Colonic mucosa (tissue), 4 donors: Measurements from ENCODE around the gene C1orf116. TPM values are rescaled to one million over a fixed set of nuclear protein-coding genes. Genes with fewer than 3 reads are reported as not detected.

Experiments used
- DNase-seq: peaks from one replicate; pipeline ENCODE4 v3.0.0-alpha.2; 2020
- H3K27ac ChIP-seq: fragments of 200-600 bp; one replicate; pipeline ENCODE4 v1.8.0; 2021
- H3K27me3 ChIP-seq: fragments of 200-600 bp; one replicate; pipeline ENCODE4 v1.8.0; 2021
- H3K36me3 ChIP-seq: fragments of 200-600 bp; one replicate; pipeline ENCODE4 v1.8.0; 2021
- H3K4me1 ChIP-seq: fragments of 200-600 bp; one replicate; pipeline ENCODE4 v1.8.0; 2021; ENCODE audit warnings: mild to moderate bottlenecking
- H3K4me3 ChIP-seq: fragments of 200-600 bp; one replicate; pipeline ENCODE4 v1.8.0; 2021
- H3K9ac ChIP-seq, 2 donors: one replicate each; pipeline ENCODE4 v1.7.0; 2013; ENCODE audit warnings: control low read depth in 2 of 2, low read depth in 2 of 2, low read length in 2 of 2
- H3K9me3 ChIP-seq: fragments of 200-600 bp; one replicate; pipeline ENCODE4 v1.8.0; 2021
- intact Hi-C: fragments of 100-400 bp; cut with DNase I; formaldehyde crosslinking; loops from one replicate; pipeline ENCODE4 v1.14.1; 2022
- total RNA-seq, 2 donors: library from RNA; stranded (reverse); fragmentation: NEBNext Ultra II Directional in 1 of 2; extraction: Animal tissue kit (Norgen Biotek cat#: 25700) in 1 of 2; gene quantifications; one replicate each; pipeline ENCODE4 v1.2.1, GENCODE V29; 2021
- TF ChIP-seq, protein P1 (sequence below): fragments of 200-600 bp; IDR thresholded peaks from one replicate; pipeline ENCODE4 v1.8.0; 2022; ENCODE audit warnings: antibody characterized with exemption, mild to moderate bottlenecking
- donor health status: healthy.
- donor health status: DM: no; HTN: no; CAD: no.
- donor health status: DM: no; HTN: no; CAD: no.

Gene C1orf116
- total RNA-seq, 2 donors from 2014 or later, result 12.0 to 25.5 TPM

- H3K4me1 ChIP-seq, result peaks cover 6% of the 10 kb centered on the region
- H3K36me3 ChIP-seq, result peaks cover 5% of the 10 kb centered on the region
- H3K9ac ChIP-seq, result peak overlapping the region in 1 of 2 donors; percentile 81
- peak overlapping the region; percentile 68 for H3K27ac ChIP-seq
- peak; percentile 25 for DNase-seq
- H3K4me3 ChIP-seq, result no peak overlapping the region
- TF ChIP-seq, protein P1, sequence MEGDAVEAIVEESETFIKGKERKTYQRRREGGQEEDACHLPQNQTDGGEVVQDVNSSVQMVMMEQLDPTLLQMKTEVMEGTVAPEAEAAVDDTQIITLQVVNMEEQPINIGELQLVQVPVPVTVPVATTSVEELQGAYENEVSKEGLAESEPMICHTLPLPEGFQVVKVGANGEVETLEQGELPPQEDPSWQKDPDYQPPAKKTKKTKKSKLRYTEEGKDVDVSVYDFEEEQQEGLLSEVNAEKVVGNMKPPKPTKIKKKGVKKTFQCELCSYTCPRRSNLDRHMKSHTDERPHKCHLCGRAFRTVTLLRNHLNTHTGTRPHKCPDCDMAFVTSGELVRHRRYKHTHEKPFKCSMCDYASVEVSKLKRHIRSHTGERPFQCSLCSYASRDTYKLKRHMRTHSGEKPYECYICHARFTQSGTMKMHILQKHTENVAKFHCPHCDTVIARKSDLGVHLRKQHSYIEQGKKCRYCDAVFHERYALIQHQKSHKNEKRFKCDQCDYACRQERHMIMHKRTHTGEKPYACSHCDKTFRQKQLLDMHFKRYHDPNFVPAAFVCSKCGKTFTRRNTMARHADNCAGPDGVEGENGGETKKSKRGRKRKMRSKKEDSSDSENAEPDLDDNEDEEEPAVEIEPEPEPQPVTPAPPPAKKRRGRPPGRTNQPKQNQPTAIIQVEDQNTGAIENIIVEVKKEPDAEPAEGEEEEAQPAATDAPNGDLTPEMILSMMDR, result no peak
- H3K9me3 ChIP-seq, result no peaks in the 10 kb centered on the region
- intact Hi-C loops, result no loop called here
- H3K27me3 ChIP-seq, result no peaks in the 10 kb centered on the region
These were observed 34.6 kb upstream of the C1orf116 start for GRCh38 chr1:207067185-207067584.

DNA sequence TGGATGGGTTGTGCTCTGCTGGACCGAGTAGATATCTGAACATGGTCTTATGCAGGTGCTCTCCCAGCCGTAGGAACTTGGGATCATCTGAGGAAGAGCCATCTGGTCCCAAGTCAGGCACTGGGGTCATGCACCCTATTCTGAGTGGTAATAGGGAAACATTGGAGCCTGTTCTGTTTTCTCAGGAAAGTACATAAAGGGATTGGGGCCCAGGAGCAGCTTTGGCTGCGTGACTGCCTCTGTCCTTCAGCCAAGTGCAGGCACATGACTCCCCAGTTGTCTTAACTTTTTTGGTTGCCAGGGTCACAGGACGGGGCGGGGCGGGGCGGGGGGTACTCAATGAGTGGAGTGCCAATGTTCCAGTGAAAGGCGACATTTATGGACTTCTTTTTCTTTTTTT is 32.0 kb upstream of the C1orf116 start:
- Histone ChIP-seq H3K9ac (no peak overlapping the region), H3K9me3 (no peaks in the 10 kb centered on the region), H3K27me3 (no peaks in the 10 kb centered on the region), H3K4me1 (peaks cover 6% of the 10 kb centered on the region), H3K27ac (peak overlapping the region; percentile 50), H3K36me3 (no peaks in the 10 kb centered on the region), H3K4me3 (no peak overlapping the region)
- DNase-seq, result no peak
- TF ChIP-seq, protein P1, result no peak
- intact Hi-C loops, result no loop called here

DNA sequence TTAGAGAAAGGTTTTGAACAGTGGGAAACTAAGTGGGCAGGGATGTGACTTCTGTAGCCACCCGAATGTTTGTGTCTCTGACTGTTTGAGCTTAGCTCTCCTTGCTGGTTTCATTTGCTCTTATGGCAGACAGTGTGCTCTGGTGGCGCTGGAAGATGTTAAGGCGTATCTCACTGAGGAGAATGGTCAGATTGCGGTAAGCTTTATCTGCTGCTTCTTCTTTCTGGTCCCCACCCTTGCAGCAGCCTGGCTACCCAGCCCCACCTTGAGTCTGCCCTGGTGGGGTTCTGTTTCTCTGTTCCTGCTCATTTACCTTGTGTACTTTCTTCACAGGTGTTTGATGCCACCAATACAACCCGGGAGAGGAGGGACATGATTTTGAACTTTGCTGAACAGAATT is 30.5 kb upstream of the C1orf116 start:
- Histone ChIP-seq H3K9me3 (no peaks in the 10 kb centered on the region), H3K27ac (no peak overlapping the region), H3K9ac (no peak overlapping the region), H3K36me3 (no peaks in the 10 kb centered on the region), H3K27me3 (no peaks in the 10 kb centered on the region), H3K4me3 (no peak overlapping the region), H3K4me1 (no peaks in the 10 kb centered on the region)
- TF ChIP-seq, protein P1, result no peak
- DNase-seq, result no peak
- intact Hi-C loops, result no loop called here

GRCh38 chr1:207062058-207062457 is 29.5 kb upstream of the C1orf116 start:
- Histone ChIP-seq H3K9me3 (no peaks in the 10 kb centered on the region), H3K27me3 (no peaks in the 10 kb centered on the region), H3K27ac (no peak overlapping the region), H3K4me3 (no peak overlapping the region), H3K9ac (no peak overlapping the region), H3K36me3 (no peaks in the 10 kb centered on the region), H3K4me1 (no peaks in the 10 kb centered on the region)
- no peak for DNase-seq
- intact Hi-C loops, result no loop called here
- TF ChIP-seq, protein P1, result no peak

GRCh38 chr1:207060596-207060995 is 28.0 kb upstream of the C1orf116 start:
- Histone ChIP-seq H3K27me3 (no peaks in the 10 kb centered on the region), H3K4me1 (peaks cover 4% of the 10 kb centered on the region), H3K4me3 (no peak overlapping the region), H3K9me3 (no peaks in the 10 kb centered on the region), H3K36me3 (no peaks in the 10 kb centered on the region), H3K9ac (no peak overlapping the region), H3K27ac (no peak overlapping the region)
- TF ChIP-seq, protein P1, result no peak
- intact Hi-C loops, result no loop called here
- DNase-seq, result no peak

DNA sequence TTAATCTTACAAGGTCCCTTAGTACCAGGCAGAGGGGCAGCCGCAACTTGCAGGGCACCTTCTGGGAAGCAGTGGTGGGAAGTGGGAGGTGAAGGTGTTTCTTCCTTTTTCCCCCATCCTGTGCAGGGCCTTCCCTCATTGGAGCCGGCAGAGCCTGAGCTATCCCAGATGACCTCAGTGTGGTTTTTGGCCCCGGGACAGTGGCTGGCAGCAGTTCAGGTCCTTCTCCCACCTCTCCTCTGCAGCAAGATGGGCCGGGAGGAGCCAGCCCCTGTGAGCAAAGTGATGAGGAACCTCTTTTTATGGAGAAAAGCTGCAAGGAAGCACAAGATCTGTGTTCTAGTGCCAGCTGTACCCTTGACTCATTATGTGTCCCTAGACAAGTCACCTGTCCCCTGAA is 27.3 kb upstream of the C1orf116 start:
- Histone ChIP-seq H3K9ac (no peak overlapping the region), H3K27me3 (no peaks in the 10 kb centered on the region), H3K9me3 (no peaks in the 10 kb centered on the region), H3K36me3 (no peaks in the 10 kb centered on the region), H3K27ac (no peak overlapping the region), H3K4me3 (no peak overlapping the region), H3K4me1 (peaks cover 7% of the 10 kb centered on the region)
- intact Hi-C loops, result no loop called here
- TF ChIP-seq, protein P1, result no peak
- no peak for DNase-seq
